Vagina (tissue), 2 donors: Measurements from ENCODE around the gene NR3C2.

Experiments
- POLR2A ChIP-seq, 2 donors: fragments of 450-650 bp; IDR thresholded peaks; one replicate each; pipeline ENCODE4 v1.6.1; 2017; ENCODE audit warnings: antibody characterized with exemption in 2 of 2, mild to moderate bottlenecking in 2 of 2, moderate library complexity in 2 of 2
- POLR2AphosphoS5 ChIP-seq, 2 donors: sonication (generic); formaldehyde crosslinking; IDR thresholded peaks; one replicate each; pipeline ENCODE4 v1.9.0; 2017; ENCODE audit warnings: antibody characterized with exemption in 2 of 2, mild to moderate bottlenecking in 2 of 2, low read depth in 1 of 2; ENCODE audit not compliant: insufficient read depth in 1 of 2
- TF ChIP-seq, protein P1 (sequence below), 3 experiments: fragments of 450-650 bp in 2 of 3; fragments of 200-600 bp in 1 of 3; sonication (generic) in 1 of 3; IDR thresholded peaks; one replicate each; pipeline ENCODE4 v1.5.1; 2017 to 2019; ENCODE audit warnings: antibody characterized with exemption in 3 of 3, mild to moderate bottlenecking in 2 of 3, moderate library complexity in 2 of 3

DNA sequence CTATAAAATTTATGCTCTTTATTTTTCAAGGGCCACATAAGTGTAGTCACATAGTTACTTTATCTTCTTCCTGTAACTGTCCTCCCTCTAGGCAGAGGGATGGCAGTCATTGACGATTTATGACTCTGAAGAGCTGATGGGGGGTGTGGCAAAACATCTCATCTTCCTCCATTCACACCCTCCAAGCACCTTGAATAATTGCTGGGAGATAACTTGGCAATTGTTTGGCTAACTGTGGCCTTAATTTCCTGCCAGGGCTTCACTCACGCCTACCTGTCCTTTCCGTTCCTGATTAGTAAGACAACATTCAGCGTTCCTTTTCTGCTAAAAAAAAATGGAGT is 381.1 kb downstream of the NR3C2 start:
- TF ChIP-seq, protein P1, sequence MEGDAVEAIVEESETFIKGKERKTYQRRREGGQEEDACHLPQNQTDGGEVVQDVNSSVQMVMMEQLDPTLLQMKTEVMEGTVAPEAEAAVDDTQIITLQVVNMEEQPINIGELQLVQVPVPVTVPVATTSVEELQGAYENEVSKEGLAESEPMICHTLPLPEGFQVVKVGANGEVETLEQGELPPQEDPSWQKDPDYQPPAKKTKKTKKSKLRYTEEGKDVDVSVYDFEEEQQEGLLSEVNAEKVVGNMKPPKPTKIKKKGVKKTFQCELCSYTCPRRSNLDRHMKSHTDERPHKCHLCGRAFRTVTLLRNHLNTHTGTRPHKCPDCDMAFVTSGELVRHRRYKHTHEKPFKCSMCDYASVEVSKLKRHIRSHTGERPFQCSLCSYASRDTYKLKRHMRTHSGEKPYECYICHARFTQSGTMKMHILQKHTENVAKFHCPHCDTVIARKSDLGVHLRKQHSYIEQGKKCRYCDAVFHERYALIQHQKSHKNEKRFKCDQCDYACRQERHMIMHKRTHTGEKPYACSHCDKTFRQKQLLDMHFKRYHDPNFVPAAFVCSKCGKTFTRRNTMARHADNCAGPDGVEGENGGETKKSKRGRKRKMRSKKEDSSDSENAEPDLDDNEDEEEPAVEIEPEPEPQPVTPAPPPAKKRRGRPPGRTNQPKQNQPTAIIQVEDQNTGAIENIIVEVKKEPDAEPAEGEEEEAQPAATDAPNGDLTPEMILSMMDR (IDR thresholded peaks at IDR 0.05) = no peak
- TF ChIP-seq POLR2AphosphoS5 (IDR thresholded peaks at IDR 0.05; ENCODE audit: insufficient read depth in 1 of 2, low read depth in 1 of 2) = no peak
- no peak for TF ChIP-seq POLR2A (IDR thresholded peaks at IDR 0.05)
